ENCODE measurements around the gene CDKAL1. TPM values are rescaled to one million over a fixed set of nuclear protein-coding genes. Genes with fewer than 3 reads are reported as not detected.

The CDKAL1 gene
- total and polyA plus RNA-seq, 2 of the 8 experiments (the other 6 are each of a cell fraction or from before 2014, with no cell fraction given), result 8.4 to 24.6 TPM

DNA sequence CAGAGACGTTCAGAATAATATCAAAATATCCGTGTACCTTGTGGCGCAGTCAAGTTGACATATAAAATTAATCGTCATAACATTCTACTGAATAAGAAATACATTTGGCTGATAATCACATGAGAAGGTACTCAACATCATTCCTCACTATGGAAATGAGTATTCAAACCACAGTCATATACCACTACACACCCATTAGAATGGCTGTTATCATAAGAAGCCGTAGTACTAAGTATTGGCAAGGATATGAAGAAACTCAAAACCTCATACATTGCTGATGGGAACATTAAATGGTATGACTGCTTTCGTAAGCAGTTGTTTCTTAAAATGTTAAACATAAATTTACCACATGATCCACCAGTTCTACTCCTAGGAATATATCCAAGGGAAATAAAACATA lies 244.7 kb downstream of the CDKAL1 start:
- no peak overlapping the region for H2BK15ac ChIP-seq (ENCODE audit: low read length)
- H3K9me3 ChIP-seq (ENCODE audit: insufficient read depth in 2 of 2, low read depth in 1 of 2, low read length in 1 of 2), result no peaks in the 10 kb centered on the region
- H2BK5ac ChIP-seq (ENCODE audit: low read depth, low read length), result no peak overlapping the region
- H3K79me2 ChIP-seq (ENCODE audit: control insufficient read depth in 1 of 2, insufficient read depth in 2 of 2, low read length in 2 of 2), result no peaks in the 10 kb centered on the region
- H3K56ac ChIP-seq (replicated peaks; ENCODE audit: insufficient read length, low read depth, low read length), result no peak overlapping the region
- no peak overlapping the region for H4K8ac ChIP-seq (ENCODE audit: extremely low read depth, insufficient read depth, low read length)
- H3K4me2 ChIP-seq (ENCODE audit: insufficient read depth in 1 of 2, low read depth in 2 of 2, low read length in 2 of 2), result no peak overlapping the region
- no peak overlapping the region for H4K91ac ChIP-seq (replicated peaks; ENCODE audit: insufficient read length, low read length)
- POLR2A ChIA-PET (ENCODE audit: partially characterized antibody), result interaction anchor here (1.4 kb wide), 1 partner anchor 8 kb away, joined by 3 read pairs; no protein-coding TSS in a partner anchor
- no peak overlapping the region for H3K23ac ChIP-seq (ENCODE audit: insufficient read length)
- H3K9ac ChIP-seq (replicated peaks in 1 of 4; ENCODE audit: extremely low read depth in 1 of 4, low read depth in 3 of 4, low read length in 3 of 4), result no peak overlapping the region
- no peaks in the 10 kb centered on the region for H3K23me2 ChIP-seq (ENCODE audit: low read depth, low read length)
- FAIRE-seq, result no peak
- H3K4me1 ChIP-seq (replicated peaks in 1 of 4; ENCODE audit: control insufficient read depth in 3 of 4, insufficient read depth in 4 of 4, low read length in 3 of 4), result no peaks in the 10 kb centered on the region
- no peak overlapping the region for H2BK120ac ChIP-seq (replicated peaks; ENCODE audit: low read depth, low read length)
- no peak overlapping the region for H3K4me3 ChIP-seq (ENCODE audit: extremely low read depth in 1 of 4, insufficient read depth in 2 of 4, low read depth in 3 of 4, low read length in 4 of 4)
- TF ChIP-seq KDM5A (IDR thresholded peaks at IDR 0.05; ENCODE audit: low read length) (no peak), SIX5 (IDR thresholded peaks at IDR 0.05; ENCODE audit: low read depth, low read length) (no peak), GTF2F1 (IDR thresholded peaks at IDR 0.05; ENCODE audit: borderline replicate concordance, low read depth, low read length) (no peak), KDM4A (IDR thresholded peaks at IDR 0.05; ENCODE audit: low read depth, low read length, severe bottlenecking) (no peak), SRF (IDR thresholded peaks at IDR 0.05; ENCODE audit: low read depth, low read length) (no peak), EP300 (IDR thresholded peaks at IDR 0.05; ENCODE audit: borderline replicate concordance in 1 of 2, low read depth in 2 of 2, low read length in 2 of 2) (no peak), YY1 (IDR thresholded peaks at IDR 0.05; ENCODE audit: low read depth, low read length) (no peak), CREB1 (IDR thresholded peaks at IDR 0.05) (no peak), RFX5 (IDR thresholded peaks at IDR 0.05; ENCODE audit: borderline replicate concordance, low read depth, low read length) (no peak), PHF8 (conservative IDR thresholded peaks at IDR 0.05; ENCODE audit: low read depth, low read length) (no peak), TEAD4 (IDR thresholded peaks at IDR 0.05; ENCODE audit: low read depth, low read length) (no peak)
- H3K27ac ChIP-seq (ENCODE audit: low read depth, low read length), result no peak overlapping the region
- no peaks in the 10 kb centered on the region for H3K27me3 ChIP-seq (replicated peaks in 1 of 4; ENCODE audit: control insufficient read depth in 3 of 4, extremely low read depth in 1 of 4, insufficient read depth in 3 of 4, low read length in 3 of 4)
- DNase-seq (ENCODE audit: low read depth in 1 of 2, low spot score in 2 of 2), result no peak
- no peaks in the 10 kb centered on the region for H3K79me1 ChIP-seq (ENCODE audit: low read depth, low read length)
- H2AFZ ChIP-seq (ENCODE audit: low read length), result no peak overlapping the region
- H3K4ac ChIP-seq (replicated peaks; ENCODE audit: insufficient read length, low read depth, low read length), result no peak overlapping the region
- no peak overlapping the region for H4K5ac ChIP-seq (ENCODE audit: insufficient read length, low read depth, low read length)
- no peak overlapping the region for H3K14ac ChIP-seq (ENCODE audit: insufficient read length)
- H3K36me3 ChIP-seq (ENCODE audit: control insufficient read depth in 2 of 4, insufficient read depth in 4 of 4, low read length in 3 of 4), result peaks cover 0 to 4% (median 0%) of the 10 kb centered on the region in 4 experiments; a peak in 1 of 8 replicates
- H4K20me1 ChIP-seq (replicated peaks in 1 of 2; ENCODE audit: control insufficient read depth in 1 of 2, insufficient read depth in 2 of 2, low read length in 2 of 2), result no peaks in the 10 kb centered on the region
- no peak overlapping the region for H2AK5ac ChIP-seq (ENCODE audit: low read depth, low read length)
- 92% methylated on average over 6 of the region's 6 CpGs; no CpG with 5 or more reads in 1 of the 2 experiments for WGBS, 2 experiments (ENCODE audit: extremely low coverage in 1 of 2, insufficient coverage in 1 of 2, insufficient read length in 1 of 2, insufficient replicate concordance in 2 of 2, low coverage in 1 of 2, low lambda C conversion rate in 2 of 2, missing lambda C conversion rate in 1 of 2)
- H3K18ac ChIP-seq (ENCODE audit: extremely low read depth, low read length), result no peak overlapping the region
- no peak overlapping the region for H2BK20ac ChIP-seq (ENCODE audit: low read length)
- no peak overlapping the region for H2BK12ac ChIP-seq (ENCODE audit: low read depth, low read length)
- CTCF ChIA-PET (ENCODE audit: partially characterized antibody), result interaction anchor here (2.4 kb wide), 1 partner anchor 11 kb away, joined by 7 read pairs; no protein-coding TSS in a partner anchor

Data from H1 (cell line).